ENCODE results near the gene MRPL40.
A peak's percentile ranks its signal among the peaks of the same experiment; 100 is the strongest.

Gene MRPL40

DNA sequence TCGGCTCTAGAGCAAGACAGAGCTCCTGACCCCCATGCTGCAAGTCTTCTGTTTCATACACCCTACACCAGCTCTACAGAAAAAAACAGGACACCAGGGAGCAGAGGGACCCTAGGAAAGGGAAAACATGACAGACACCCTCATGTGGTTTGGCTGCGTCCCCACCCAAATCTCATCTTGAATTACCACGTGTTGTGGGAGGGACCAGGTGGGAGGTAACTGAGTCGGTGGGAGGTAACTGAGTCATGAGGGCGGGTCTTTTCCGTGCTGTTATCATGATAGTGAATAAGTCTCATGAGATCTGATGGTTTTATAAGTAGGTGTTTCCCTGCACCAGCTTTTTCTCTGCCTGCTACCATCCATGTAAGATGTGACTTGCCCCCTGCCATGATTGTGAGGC is 21.8 kb downstream of the MRPL40 start:
- TF ChIP-seq, protein P1, sequence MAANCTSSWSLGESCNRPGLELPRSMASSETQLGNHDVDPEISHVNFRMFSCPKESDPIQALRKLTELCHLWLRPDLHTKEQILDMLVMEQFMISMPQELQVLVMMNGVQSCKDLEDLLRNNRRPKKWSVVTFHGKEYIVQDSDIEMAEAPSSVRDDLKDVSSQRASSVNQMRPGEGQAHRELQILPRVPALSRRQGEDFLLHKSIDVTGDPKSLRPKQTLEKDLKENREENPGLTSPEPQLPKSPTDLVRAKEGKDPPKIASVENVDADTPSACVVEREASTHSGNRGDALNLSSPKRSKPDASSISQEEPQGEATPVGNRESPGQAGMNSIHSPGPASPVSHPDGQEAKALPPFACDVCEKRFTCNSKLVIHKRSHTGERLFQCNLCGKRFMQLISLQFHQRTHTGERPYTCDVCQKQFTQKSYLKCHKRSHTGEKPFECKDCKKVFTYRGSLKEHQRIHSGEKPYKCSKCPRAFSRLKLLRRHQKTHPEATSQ (tag by site-specific recombination; IDR thresholded peaks at IDR 0.05), result no peak
- TF ChIP-seq, protein P2, sequence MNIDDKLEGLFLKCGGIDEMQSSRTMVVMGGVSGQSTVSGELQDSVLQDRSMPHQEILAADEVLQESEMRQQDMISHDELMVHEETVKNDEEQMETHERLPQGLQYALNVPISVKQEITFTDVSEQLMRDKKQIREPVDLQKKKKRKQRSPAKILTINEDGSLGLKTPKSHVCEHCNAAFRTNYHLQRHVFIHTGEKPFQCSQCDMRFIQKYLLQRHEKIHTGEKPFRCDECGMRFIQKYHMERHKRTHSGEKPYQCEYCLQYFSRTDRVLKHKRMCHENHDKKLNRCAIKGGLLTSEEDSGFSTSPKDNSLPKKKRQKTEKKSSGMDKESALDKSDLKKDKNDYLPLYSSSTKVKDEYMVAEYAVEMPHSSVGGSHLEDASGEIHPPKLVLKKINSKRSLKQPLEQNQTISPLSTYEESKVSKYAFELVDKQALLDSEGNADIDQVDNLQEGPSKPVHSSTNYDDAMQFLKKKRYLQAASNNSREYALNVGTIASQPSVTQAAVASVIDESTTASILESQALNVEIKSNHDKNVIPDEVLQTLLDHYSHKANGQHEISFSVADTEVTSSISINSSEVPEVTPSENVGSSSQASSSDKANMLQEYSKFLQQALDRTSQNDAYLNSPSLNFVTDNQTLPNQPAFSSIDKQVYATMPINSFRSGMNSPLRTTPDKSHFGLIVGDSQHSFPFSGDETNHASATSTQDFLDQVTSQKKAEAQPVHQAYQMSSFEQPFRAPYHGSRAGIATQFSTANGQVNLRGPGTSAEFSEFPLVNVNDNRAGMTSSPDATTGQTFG (tag by site-specific recombination; IDR thresholded peaks at IDR 0.05; ENCODE audit: borderline replicate concordance), result no peak
- TF ChIP-seq KLF1 (tag by site-specific recombination; IDR thresholded peaks at IDR 0.05), result peak; percentile 59
- peak; percentile 75 for TF ChIP-seq EGR2 (tag by site-specific recombination; IDR thresholded peaks at IDR 0.05; ENCODE audit: low read depth)
- TF ChIP-seq ZNF510 (tag by site-specific recombination; IDR thresholded peaks at IDR 0.05; ENCODE audit: insufficient replicate concordance), result no peak
- TF ChIP-seq ZFP41 (tag by site-specific recombination; IDR thresholded peaks at IDR 0.05; ENCODE audit: borderline replicate concordance), result no peak
- TF ChIP-seq ZNF549 (tag by site-specific recombination; IDR thresholded peaks at IDR 0.05), result no peak
- peak; percentile 71 for TF ChIP-seq ZFHX2 (tag by site-specific recombination; conservative IDR thresholded peaks at IDR 0.05)
- Histone ChIP-seq H3K36me3 (ENCODE audit: control insufficient read depth in 2 of 2, insufficient read depth in 1 of 2, low read length in 2 of 2) (peaks cover 11 to 100% of the 10 kb centered on the region in 2 experiments; a peak in 2 of 3 replicates), H3K9me3 (ENCODE audit: control insufficient read depth, insufficient read depth, low read depth, low read length) (no peaks in the 10 kb centered on the region), H3K27ac (ENCODE audit: extremely low read depth, low read depth, low read length) (no peak overlapping the region), H3K4me3 (ENCODE audit: low read depth, low read length) (no peak overlapping the region), H3K4me1 (ENCODE audit: control insufficient read depth, insufficient read depth, low read length) (no peaks in the 10 kb centered on the region)
- ChIA-PET POLR2A (no interaction called here), CTCF (interaction anchor here (0.6 to 1.2 kb wide), 3 partner anchors 9 to 24 kb away, joined by 3 to 5 read pairs (median 3); no protein-coding TSS in a partner anchor)

DNA sequence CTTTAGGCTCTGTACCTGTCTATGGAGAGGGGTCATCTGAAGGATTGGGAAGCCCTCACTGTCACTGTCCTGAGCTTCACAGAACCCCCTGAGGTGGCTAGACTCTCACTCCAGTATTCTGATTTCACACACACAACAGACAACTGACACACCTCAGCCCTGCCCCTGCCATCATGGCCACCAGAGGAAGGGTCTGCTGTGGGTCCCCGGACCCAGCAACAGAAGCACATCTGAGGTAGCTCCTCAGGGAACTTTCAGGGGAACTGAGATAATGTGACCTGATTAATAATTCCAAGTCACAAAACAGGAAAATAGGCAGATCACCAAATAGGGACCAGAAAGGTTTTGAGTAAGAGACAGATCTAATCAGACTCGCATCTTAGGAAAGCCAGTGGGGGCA is 22.7 kb downstream of the MRPL40 start:
- POLR2A ChIA-PET, result no interaction called here

DNA sequence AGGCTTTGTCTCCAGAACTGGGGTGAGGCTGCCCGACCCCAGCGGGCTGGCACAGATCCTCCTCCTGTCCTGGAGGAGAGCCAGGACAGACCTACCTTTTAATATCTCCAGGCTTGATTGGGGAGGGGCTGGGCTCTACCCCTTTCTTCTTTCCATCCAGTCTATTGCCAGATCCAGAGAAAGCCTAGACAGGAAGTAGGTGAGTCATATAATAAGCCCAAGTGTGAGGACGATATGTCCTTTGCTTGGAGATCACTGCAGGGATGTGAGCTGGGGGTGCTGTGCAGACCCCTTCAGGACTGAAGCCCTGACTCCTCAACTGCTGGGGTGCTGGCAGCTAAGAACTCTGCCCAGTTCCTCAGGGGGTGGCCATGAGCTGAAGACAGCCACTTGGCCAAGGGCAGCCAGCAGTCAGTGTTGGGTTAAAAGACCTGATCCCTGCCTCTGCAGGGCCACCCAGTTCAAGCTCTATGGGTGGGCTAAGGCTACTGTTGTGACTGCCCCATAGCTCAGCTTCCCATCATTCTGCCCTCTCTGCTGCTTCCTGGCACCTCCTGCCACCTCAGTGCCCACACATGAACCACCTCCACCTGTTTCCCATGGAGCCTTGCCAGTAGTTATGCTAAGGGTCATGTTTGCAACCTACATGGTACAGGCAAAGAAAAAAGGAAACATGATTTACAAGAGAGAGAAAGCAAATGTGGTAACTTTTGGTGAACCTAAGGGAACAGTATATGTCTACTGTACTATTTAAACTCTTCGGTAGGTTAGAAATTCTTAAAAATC is 23.4 kb downstream of the MRPL40 start:
- CTCF ChIA-PET, result no interaction called here
- H3K4me3 ChIP-seq (ENCODE audit: low read depth, low read length), result no peak overlapping the region

More for the DNA sequence above, 22.7 kb downstream of the MRPL40 start:
- CTCF ChIA-PET, result interaction anchor here (1.0 kb wide), 1 partner anchor 11 kb away, joined by 5 read pairs; no protein-coding TSS in a partner anchor
- Histone ChIP-seq H3K4me1 (ENCODE audit: control insufficient read depth, insufficient read depth, low read length) (no peaks in the 10 kb centered on the region), H3K9me3 (ENCODE audit: control insufficient read depth, insufficient read depth, low read depth, low read length) (no peaks in the 10 kb centered on the region), H3K27ac (ENCODE audit: extremely low read depth, low read depth, low read length) (no peak overlapping the region), H3K4me3 (ENCODE audit: low read depth, low read length) (no peak overlapping the region), H3K36me3 (ENCODE audit: control insufficient read depth in 2 of 2, insufficient read depth in 1 of 2, low read length in 2 of 2) (peaks cover 11 to 99% of the 10 kb centered on the region in 2 experiments; a peak in 2 of 3 replicates)
- no peak for TF ChIP-seq ZNF548 (tag by site-specific recombination; IDR thresholded peaks at IDR 0.05)
- no peak for TF ChIP-seq ZNF23 (tag by site-specific recombination; IDR thresholded peaks at IDR 0.05; ENCODE audit: borderline replicate concordance)
- TF ChIP-seq ZNF2 (tag by site-specific recombination; IDR thresholded peaks at IDR 0.05), result no peak

DNA sequence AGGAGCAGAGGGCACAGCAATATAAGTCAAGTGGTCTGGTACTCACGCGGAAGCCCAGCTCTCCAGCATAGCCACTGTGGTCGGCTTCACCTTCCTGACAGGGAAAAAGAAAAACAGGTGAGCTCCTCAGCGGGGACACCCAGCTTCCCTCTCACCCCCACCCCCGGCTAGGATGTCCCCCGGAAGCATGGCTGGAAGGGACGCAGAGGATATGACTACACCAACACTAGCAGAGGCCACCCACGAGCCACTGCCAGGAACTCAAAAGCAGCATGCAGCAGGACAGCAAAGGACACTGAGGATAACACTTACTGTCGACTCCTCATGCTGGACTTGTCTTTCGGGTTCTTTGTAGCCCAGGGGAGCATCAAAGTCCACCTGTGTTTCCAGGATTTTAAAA is 24.2 kb downstream of the MRPL40 start:
- CTCF ChIA-PET, result no interaction called here
- H3K36me3 ChIP-seq (ENCODE audit: control insufficient read depth in 2 of 2, insufficient read depth in 1 of 2, low read length in 2 of 2), result peaks cover 10 to 99% of the 10 kb centered on the region in 2 experiments; a peak in 2 of 3 replicates
- POLR2A ChIA-PET, result interaction anchor here (0.9 kb wide), 1 partner anchor 25 kb away, joined by 3 read pairs; the partner anchor contains the start of gene HIRA
- H3K4me1 ChIP-seq (ENCODE audit: control insufficient read depth, insufficient read depth, low read length), result no peaks in the 10 kb centered on the region
- H3K4me3 ChIP-seq (ENCODE audit: low read depth, low read length), result no peak overlapping the region
- H3K9me3 ChIP-seq (ENCODE audit: control insufficient read depth, insufficient read depth, low read depth, low read length), result no peaks in the 10 kb centered on the region
- no peak overlapping the region for H3K27ac ChIP-seq (ENCODE audit: extremely low read depth, low read depth, low read length)
- TF ChIP-seq HOXC10 (CRISPR knock-in tag; IDR thresholded peaks at IDR 0.05), result no peak
- TF ChIP-seq ZNF366 (tag by site-specific recombination; conservative IDR thresholded peaks at IDR 0.05), result no peak
- TF ChIP-seq ZNF571 (tag by site-specific recombination; IDR thresholded peaks at IDR 0.05), result no peak
- TF ChIP-seq ZNF335 (tag by site-specific recombination; conservative IDR thresholded peaks at IDR 0.05), result no peak
- TF ChIP-seq ZNF529 (tag by site-specific recombination; IDR thresholded peaks at IDR 0.05; ENCODE audit: insufficient replicate concordance), result no peak
- no peak for TF ChIP-seq ZNF433 (tag by site-specific recombination; IDR thresholded peaks at IDR 0.05; ENCODE audit: low read depth)
- no peak for TF ChIP-seq ZNF114 (tag by site-specific recombination; IDR thresholded peaks at IDR 0.05)
- TF ChIP-seq ZNF202 (tag by site-specific recombination; IDR thresholded peaks at IDR 0.05; ENCODE audit: borderline replicate concordance), result no peak
- TF ChIP-seq, protein P3, sequence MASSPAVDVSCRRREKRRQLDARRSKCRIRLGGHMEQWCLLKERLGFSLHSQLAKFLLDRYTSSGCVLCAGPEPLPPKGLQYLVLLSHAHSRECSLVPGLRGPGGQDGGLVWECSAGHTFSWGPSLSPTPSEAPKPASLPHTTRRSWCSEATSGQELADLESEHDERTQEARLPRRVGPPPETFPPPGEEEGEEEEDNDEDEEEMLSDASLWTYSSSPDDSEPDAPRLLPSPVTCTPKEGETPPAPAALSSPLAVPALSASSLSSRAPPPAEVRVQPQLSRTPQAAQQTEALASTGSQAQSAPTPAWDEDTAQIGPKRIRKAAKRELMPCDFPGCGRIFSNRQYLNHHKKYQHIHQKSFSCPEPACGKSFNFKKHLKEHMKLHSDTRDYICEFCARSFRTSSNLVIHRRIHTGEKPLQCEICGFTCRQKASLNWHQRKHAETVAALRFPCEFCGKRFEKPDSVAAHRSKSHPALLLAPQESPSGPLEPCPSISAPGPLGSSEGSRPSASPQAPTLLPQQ (tag by site-specific recombination; IDR thresholded peaks at IDR 0.05), result no peak
- TF ChIP-seq ZFP41 (tag by site-specific recombination; IDR thresholded peaks at IDR 0.05; ENCODE audit: borderline replicate concordance), result no peak
- no peak for TF ChIP-seq ZNF654 (tag by site-specific recombination; IDR thresholded peaks at IDR 0.05; ENCODE audit: low read depth)

More for the DNA sequence above, 23.4 kb downstream of the MRPL40 start:
- H3K4me1 ChIP-seq (ENCODE audit: control insufficient read depth, insufficient read depth, low read length), result no peaks in the 10 kb centered on the region
- no peak overlapping the region for H3K27ac ChIP-seq (ENCODE audit: extremely low read depth, low read depth, low read length)
- POLR2A ChIA-PET, result interaction anchor here (0.9 kb wide), 1 partner anchor 24 kb away, joined by 3 read pairs; the partner anchor contains the start of gene HIRA
- TF ChIP-seq GLIS2 (tag by site-specific recombination; IDR thresholded peaks at IDR 0.05), result peak; percentile 34; the same call in 1 of the 2 replicates
- no peak for TF ChIP-seq SP7 (tag by site-specific recombination; IDR thresholded peaks at IDR 0.05)
- no peaks in the 10 kb centered on the region for H3K9me3 ChIP-seq (ENCODE audit: control insufficient read depth, insufficient read depth, low read depth, low read length)
- H3K36me3 ChIP-seq (ENCODE audit: control insufficient read depth in 2 of 2, insufficient read depth in 1 of 2, low read length in 2 of 2), result peaks cover 13 to 99% of the 10 kb centered on the region in 2 experiments; a peak in 2 of 3 replicates
